ENCODE results near the gene FSHR.

Gene FSHR

DNA sequence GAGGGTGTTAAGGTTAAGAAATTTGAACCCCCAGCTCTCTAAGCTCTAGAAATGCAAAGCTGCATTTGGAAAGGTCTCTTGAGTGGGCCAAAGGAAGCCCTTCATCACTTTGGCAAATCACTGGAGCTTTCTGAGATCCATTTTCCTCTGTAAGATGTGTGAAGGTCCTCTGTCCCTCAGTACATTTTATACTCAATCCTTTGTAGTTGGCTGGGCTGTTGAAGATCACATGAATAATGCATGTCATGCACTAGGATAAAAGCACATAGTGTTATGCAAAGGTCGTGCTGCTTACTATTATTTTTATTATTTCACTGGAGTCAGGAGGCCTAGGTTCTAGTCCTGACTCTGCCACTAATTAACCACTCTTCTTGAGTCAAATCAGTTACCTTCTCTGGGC is 124.9 kb downstream of the FSHR start:
- no peak overlapping the region for H3K4me3 Mint-ChIP-seq

DNA sequence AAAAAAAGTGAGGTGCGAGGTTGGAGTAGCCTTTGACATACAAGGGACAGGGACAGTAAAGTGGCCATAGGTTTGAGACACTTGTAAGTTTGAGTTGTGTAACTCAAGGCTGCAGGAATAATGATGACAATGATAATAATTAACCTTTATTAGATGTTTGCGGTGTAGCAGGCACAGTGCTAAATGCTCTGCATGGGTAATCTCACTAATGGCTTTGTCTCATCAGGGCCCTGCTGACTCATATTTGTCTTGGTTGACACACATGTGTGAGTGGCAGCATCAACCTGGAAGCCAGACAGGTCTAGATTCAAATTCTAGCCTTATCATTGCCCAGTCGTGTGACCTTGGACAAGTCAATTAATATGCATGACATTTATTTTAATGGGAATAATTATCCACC is 126.2 kb downstream of the FSHR start:
- Mint-ChIP-seq H3K27me3 (no peaks in the 10 kb centered on the region), H3K27ac (no peak overlapping the region), H3K9me3 (ENCODE audit: low read depth) (no peaks in the 10 kb centered on the region), H3K4me3 (no peak overlapping the region), H3K4me1 (ENCODE audit: low read depth) (no peaks in the 10 kb centered on the region), H3K36me3 (no peaks in the 10 kb centered on the region)

More for the DNA sequence above, 124.9 kb downstream of the FSHR start:
- H3K27ac Mint-ChIP-seq, result no peak overlapping the region
- H3K9me3 Mint-ChIP-seq (ENCODE audit: low read depth), result no peaks in the 10 kb centered on the region
- H3K36me3 Mint-ChIP-seq, result no peaks in the 10 kb centered on the region
- no peaks in the 10 kb centered on the region for H3K4me1 Mint-ChIP-seq (ENCODE audit: low read depth)
- no peaks in the 10 kb centered on the region for H3K27me3 Mint-ChIP-seq

DNA sequence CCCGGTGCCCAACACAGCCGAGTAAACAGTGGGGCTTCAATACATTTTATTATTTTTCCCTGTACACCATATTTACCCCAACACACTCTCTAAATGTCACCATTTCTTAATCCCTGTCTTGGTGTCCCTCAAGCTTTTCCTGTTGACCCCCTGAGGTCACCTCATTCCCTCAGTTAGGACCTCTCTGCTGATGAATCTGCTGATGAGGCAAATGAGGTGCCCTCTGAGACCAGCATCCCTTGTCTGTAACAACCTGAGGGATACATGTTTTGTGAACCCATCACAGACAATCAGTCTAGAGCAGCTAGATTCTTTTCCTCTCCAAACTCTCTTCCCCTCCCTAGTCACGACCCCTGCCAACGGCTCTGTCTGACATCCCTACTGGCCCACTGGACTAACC is 127.6 kb downstream of the FSHR start:
- no peaks in the 10 kb centered on the region for H3K36me3 Mint-ChIP-seq
- no peak overlapping the region for H3K27ac Mint-ChIP-seq
- no peaks in the 10 kb centered on the region for H3K9me3 Mint-ChIP-seq (ENCODE audit: low read depth)
- H3K4me1 Mint-ChIP-seq (ENCODE audit: low read depth), result no peaks in the 10 kb centered on the region
- no peaks in the 10 kb centered on the region for H3K27me3 Mint-ChIP-seq
- H3K4me3 Mint-ChIP-seq, result no peak overlapping the region

DNA sequence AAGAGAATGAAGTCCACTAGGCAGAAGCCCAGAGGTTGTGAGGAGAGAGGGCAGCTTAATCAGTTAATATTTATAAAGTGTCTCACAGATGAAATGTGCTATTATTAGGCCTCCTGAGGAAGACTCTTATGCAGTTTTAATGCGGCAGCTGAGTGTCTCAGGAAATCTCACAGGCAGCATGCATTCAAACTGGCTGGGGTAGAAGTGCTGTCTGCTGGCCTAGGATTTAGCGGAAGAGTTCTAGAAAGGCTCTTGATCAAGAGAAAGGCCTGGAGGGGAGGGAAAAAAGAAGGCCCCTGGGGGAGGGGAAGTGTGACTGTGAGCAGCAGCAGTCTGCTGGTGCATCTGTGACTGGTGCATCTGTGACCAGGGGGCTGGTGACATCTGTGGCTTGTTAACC is 133.0 kb downstream of the FSHR start:
- Mint-ChIP-seq H3K4me1 (ENCODE audit: low read depth) (no peaks in the 10 kb centered on the region), H3K4me3 (no peak overlapping the region), H3K27ac (no peak overlapping the region), H3K9me3 (ENCODE audit: low read depth) (no peaks in the 10 kb centered on the region), H3K36me3 (no peaks in the 10 kb centered on the region), H3K27me3 (no peaks in the 10 kb centered on the region)

DNA sequence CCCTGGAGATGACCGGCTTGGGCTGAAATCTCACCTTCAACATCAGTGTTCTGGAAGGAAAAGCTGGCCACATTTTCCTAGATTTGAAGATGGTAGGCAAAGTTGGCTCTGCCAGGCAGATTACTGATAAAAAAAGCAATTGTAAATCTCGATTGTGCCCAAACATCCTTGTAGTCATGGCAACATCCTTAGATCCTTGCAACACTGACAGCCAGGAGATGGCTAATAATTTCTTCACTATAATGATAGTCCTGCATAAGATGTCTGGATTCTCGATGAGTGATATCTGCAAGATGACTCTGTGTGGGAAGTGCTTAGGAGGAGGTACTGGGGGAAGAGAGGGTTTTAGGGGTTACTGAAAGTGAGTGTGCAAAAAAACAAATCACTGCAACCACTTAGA is 149.1 kb downstream of the FSHR start:
- no peaks in the 10 kb centered on the region for H3K36me3 Mint-ChIP-seq
- no peaks in the 10 kb centered on the region for H3K9me3 Mint-ChIP-seq (ENCODE audit: low read depth)
- no peak overlapping the region for H3K27ac Mint-ChIP-seq
- no peaks in the 10 kb centered on the region for H3K4me1 Mint-ChIP-seq (ENCODE audit: low read depth)
- no peaks in the 10 kb centered on the region for H3K27me3 Mint-ChIP-seq
- no peak overlapping the region for H3K4me3 Mint-ChIP-seq

DNA sequence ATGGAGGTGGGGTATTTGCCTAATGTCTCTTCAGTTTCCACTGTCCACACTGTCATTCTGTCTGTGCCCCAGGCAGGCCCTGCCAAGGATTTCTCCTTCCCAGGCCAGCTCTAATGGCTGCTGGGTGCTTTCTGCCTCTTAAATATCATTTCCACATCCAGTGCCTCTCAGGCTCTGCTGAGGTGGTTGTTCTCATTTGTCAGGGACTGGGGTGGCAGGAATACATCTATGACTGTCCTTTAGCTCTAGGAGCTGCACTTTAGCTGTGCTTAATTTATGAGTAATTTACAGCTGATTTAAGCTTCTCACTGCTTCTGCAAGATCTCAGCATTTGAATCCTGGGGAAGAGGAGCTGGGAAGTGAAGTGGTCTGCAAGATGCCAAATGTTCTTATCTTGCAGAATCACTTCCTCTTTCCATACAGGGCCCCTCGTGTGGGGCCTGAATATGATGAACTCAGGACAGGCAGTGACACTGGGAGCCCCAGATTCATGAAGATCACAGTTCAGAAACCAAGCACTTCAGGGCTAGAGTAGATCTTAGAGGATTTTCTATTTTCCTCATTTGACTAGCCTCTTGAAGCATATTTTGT is 150.2 kb downstream of the FSHR start:
- Mint-ChIP-seq H3K27ac (no peak overlapping the region), H3K4me1 (ENCODE audit: low read depth) (no peaks in the 10 kb centered on the region), H3K9me3 (ENCODE audit: low read depth) (no peaks in the 10 kb centered on the region), H3K4me3 (no peak overlapping the region), H3K36me3 (no peaks in the 10 kb centered on the region), H3K27me3 (no peaks in the 10 kb centered on the region)

DNA sequence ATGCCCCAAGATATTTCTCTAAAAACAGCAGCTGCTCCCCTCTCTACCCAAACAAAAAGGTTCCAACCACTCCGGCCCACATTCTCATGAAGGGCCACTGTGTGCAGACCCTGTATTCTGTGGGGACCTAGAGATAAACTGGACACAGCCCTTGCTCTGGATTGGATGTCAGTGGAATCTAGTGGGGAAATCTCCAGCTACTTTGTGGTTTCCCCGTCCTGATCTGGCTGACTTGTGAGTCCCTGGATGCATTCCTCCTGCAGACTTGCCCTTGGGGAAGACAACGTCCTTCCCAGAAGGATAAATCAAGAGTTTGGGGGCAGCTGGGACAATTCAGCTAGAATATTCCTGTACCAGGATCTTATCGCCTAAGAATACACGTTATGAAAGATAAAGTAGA is 151.1 kb downstream of the FSHR start:
- no peak overlapping the region for H3K4me3 Mint-ChIP-seq
- H3K27me3 Mint-ChIP-seq, result no peaks in the 10 kb centered on the region
- H3K27ac Mint-ChIP-seq, result no peak overlapping the region
- H3K36me3 Mint-ChIP-seq, result no peaks in the 10 kb centered on the region
- H3K9me3 Mint-ChIP-seq (ENCODE audit: low read depth), result no peaks in the 10 kb centered on the region
- H3K4me1 Mint-ChIP-seq (ENCODE audit: low read depth), result no peaks in the 10 kb centered on the region

DNA sequence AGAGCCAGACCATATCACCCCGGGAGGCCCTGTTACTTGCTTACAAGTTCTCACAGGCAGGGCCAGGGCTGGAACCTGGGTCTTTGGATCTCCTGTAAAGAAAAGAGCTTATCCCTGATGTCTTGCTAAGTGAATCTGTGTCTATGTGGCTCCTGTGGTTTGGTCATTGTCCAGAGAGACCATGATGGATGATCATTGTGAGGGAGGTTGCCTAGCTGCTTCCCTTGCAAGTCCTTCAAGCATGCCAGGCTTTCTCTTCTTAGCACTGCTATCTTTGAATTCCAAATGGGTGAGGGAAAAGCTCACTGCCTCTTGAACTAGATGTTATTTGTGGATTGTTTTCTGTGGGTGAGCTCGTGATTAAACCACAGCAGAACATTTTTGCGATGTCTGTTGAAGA is 151.6 kb downstream of the FSHR start:
- H3K4me3 Mint-ChIP-seq, result no peak overlapping the region
- H3K4me1 Mint-ChIP-seq (ENCODE audit: low read depth), result no peaks in the 10 kb centered on the region
- no peaks in the 10 kb centered on the region for H3K9me3 Mint-ChIP-seq (ENCODE audit: low read depth)
- no peaks in the 10 kb centered on the region for H3K36me3 Mint-ChIP-seq
- no peak overlapping the region for H3K27ac Mint-ChIP-seq
- no peaks in the 10 kb centered on the region for H3K27me3 Mint-ChIP-seq

DNA sequence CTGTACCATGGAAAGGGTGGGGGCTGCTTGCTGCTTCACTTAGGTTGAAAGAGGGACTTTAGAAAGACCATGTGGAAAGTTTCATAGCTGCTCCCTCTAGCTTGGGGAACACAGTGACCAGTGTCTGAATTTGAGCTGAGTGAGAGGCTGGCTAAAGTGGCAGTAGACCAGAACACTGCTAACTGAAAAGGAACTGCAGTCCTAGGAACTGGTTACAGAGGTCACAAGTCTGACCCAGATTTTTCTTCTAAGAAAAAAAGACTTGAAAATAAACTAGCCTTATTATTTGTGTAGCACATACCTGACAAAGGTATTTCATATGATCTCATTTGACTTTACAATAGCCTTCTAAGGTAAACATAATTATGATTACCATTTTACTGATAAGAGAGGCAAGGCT is 153.6 kb downstream of the FSHR start:
- Mint-ChIP-seq H3K9me3 (ENCODE audit: low read depth) (no peaks in the 10 kb centered on the region), H3K27ac (no peak overlapping the region), H3K4me3 (no peak overlapping the region), H3K4me1 (ENCODE audit: low read depth) (no peaks in the 10 kb centered on the region), H3K36me3 (no peaks in the 10 kb centered on the region), H3K27me3 (peaks cover 1% of the 10 kb centered on the region)

DNA sequence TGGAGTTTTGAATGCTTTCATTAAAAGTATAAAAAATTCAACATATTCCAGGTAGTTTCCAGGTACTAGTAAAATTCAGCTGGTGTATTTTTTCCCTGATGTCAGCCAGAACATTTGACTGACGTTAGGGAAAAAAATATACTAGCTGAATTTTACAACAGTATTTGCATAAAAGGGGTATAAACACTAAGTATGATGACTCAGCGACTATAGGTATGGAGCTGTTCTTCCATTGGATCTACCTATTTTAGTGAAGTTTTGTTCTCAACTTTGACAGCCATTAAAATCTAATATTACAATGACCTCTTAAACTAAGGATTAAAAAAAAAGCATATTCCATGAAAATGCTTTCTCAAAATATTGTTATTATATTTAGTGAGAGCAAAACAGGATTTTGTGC is 155.9 kb downstream of the FSHR start:
- Mint-ChIP-seq H3K4me3 (no peak overlapping the region), H3K27me3 (peaks cover 1% of the 10 kb centered on the region), H3K9me3 (ENCODE audit: low read depth) (no peaks in the 10 kb centered on the region), H3K27ac (no peak overlapping the region), H3K36me3 (no peaks in the 10 kb centered on the region), H3K4me1 (ENCODE audit: low read depth) (no peaks in the 10 kb centered on the region)

DNA sequence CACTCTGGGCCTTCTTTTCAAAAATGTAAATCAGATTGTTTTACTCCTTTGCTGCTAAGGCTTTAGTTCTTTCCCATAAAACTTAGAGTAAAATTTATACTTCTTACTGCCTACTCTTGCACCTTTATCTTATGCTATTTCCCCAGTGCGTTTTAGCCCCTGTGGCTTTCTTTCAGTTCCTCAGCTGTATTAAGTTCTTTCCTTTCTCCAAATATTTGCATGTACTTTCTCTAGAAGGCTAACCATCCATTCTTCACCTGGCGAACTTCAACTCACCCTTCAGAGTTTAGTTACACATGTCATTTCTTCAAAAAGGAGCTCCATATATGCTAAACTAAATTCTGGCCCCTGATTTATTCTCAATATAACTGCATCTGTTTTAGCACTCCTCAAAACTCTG is 160.7 kb downstream of the FSHR start:
- H3K4me1 Mint-ChIP-seq (ENCODE audit: low read depth), result no peaks in the 10 kb centered on the region

DNA sequence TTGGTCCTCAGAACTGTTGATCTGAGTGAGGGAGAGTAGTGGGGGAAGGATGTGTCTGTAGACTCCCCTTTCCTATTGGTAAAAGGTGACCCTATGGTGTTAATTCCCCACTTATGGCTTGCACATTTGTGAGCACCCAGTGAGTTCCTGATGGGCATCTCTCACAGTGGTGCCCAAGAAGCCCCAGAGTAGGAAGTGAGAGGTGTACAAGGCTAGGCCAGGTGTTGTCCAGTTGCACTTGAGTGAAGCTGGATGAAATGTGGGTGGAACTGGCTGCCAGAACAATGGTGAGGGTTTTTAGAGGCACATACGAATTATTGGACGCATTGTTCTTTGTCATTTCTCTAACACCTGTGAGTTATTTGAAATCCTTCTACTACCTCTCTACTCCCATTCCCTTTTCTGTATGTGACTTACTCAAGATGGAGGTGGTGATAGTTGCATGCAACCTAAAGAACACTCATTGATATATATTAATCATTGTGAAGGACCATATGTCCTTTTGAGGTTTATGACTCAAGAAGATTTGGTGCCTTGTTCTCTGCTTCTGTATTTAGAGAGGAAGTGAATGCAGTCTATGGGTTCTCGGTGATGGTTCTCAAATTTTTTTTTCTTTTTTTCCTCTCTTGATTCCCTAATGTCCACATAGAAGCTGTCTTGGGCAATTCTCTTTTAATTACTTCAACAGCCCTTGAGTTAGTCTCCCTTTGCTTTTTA is 162.7 kb downstream of the FSHR start:
- Mint-ChIP-seq H3K36me3 (no peaks in the 10 kb centered on the region), H3K4me3 (no peak overlapping the region), H3K4me1 (ENCODE audit: low read depth) (no peaks in the 10 kb centered on the region), H3K27ac (no peak overlapping the region), H3K27me3 (no peaks in the 10 kb centered on the region), H3K9me3 (ENCODE audit: low read depth) (no peaks in the 10 kb centered on the region)

More for the DNA sequence above, 160.7 kb downstream of the FSHR start:
- H3K9me3 Mint-ChIP-seq (ENCODE audit: low read depth), result no peaks in the 10 kb centered on the region
- H3K27ac Mint-ChIP-seq, result no peak overlapping the region
- H3K36me3 Mint-ChIP-seq, result no peaks in the 10 kb centered on the region
- H3K4me3 Mint-ChIP-seq, result no peak overlapping the region
- peaks cover 1% of the 10 kb centered on the region for H3K27me3 Mint-ChIP-seq

DNA sequence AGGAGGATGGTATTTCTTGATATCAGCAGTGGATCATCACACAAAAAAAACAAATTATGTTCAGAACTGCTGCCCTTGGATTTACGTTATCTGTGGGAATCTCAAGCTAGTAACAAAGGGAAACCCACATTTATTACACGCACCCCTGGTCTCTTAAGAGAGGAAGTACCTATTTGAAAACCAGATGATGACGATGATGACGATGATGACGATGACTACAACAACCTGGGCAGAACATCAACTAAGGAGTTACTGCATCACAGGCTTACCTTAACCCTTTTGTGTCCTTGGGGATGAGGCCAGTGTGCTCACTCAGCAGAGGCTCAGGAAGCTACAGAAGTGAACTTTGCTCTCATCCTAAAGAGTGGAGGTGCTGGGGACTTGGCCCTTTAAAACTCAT is 169.4 kb downstream of the FSHR start:
- H3K36me3 Mint-ChIP-seq, result no peaks in the 10 kb centered on the region
- no peak overlapping the region for H3K4me3 Mint-ChIP-seq
- no peaks in the 10 kb centered on the region for H3K27me3 Mint-ChIP-seq
- no peaks in the 10 kb centered on the region for H3K9me3 Mint-ChIP-seq (ENCODE audit: low read depth)
- no peaks in the 10 kb centered on the region for H3K4me1 Mint-ChIP-seq (ENCODE audit: low read depth)
- H3K27ac Mint-ChIP-seq, result no peak overlapping the region

DNA sequence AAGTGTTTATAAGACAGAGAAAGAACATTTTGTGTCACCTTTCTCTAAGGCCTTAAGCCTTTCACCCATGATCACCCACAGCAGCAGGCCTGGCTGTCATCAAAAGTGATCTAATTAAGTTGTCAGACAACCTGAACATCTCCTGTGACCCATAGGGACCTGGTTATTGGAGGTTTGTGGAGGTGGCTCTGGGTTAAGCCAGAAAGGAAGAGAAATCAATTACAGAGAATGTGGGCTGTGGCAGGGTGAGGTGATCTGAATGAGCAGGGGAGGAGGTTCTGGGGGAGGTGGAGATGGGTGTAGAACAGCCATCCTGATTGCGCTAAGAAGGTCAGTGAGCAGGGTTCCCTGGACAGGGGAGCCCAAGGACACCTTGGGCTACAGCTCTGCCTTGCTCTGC is 170.8 kb downstream of the FSHR start:
- no peak overlapping the region for H3K4me3 Mint-ChIP-seq
- H3K27ac Mint-ChIP-seq, result no peak overlapping the region
- H3K9me3 Mint-ChIP-seq (ENCODE audit: low read depth), result no peaks in the 10 kb centered on the region
- H3K36me3 Mint-ChIP-seq, result no peaks in the 10 kb centered on the region
- no peaks in the 10 kb centered on the region for H3K27me3 Mint-ChIP-seq
- H3K4me1 Mint-ChIP-seq (ENCODE audit: low read depth), result no peaks in the 10 kb centered on the region

DNA sequence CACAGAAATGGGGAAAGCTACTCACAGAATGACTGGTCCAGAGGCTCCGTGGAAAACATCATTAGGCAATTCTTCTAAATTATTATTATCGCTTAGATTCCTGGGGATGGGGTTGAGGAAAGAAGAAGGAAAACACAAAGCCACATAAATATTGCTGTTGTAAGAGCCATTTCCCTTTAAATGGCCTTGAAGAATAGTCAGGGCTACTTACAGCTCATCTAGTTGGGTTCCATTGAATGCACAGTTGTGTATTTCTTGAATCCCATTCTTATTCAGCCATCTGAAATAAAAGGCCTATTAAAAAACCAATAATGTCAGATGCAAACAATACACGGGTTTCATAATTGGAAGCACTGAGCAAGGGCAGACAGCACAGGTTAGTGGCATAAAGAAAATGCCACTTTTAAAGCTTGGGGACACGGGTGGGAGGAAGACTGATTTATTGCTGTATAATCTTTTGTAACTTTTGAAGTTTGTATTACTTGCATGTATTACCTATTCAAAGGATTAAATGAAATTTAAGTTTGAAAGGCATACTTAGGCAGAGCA is 171.4 kb downstream of the FSHR start:
- Mint-ChIP-seq H3K9me3 (ENCODE audit: low read depth) (no peaks in the 10 kb centered on the region), H3K36me3 (no peaks in the 10 kb centered on the region), H3K27me3 (no peaks in the 10 kb centered on the region), H3K27ac (no peak overlapping the region), H3K4me1 (ENCODE audit: low read depth) (no peaks in the 10 kb centered on the region), H3K4me3 (no peak overlapping the region)

DNA sequence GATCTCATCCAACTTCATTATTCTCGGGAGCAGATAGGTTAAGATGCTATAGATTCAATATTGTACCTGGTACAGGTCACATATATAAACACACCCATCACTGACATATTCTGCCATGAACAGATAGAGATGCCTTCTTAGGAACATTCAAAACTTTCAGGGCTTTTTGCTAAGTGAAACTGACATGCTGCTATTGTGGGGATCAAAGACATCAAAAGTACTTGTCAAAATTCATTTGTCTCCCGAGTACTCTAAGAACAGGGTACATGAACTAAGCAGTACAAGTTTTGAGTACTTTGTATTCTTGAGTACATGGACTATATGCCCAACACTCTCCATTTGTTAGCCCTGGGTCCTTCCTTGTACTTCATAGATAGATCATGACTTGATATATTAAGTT is 173.5 kb downstream of the FSHR start:
- Mint-ChIP-seq H3K27ac (no peak overlapping the region), H3K4me1 (ENCODE audit: low read depth) (no peaks in the 10 kb centered on the region), H3K9me3 (ENCODE audit: low read depth) (no peaks in the 10 kb centered on the region), H3K27me3 (no peaks in the 10 kb centered on the region), H3K36me3 (no peaks in the 10 kb centered on the region), H3K4me3 (no peak overlapping the region)

Data from activated naive CD8-positive, alpha-beta T cell (primary cell).